WI38 (cell line): ENCODE measurements around the gene WDR86.

ENCODE experiments used
- H3K4me3 ChIP-seq: 2 replicates; pipeline ENCODE4 v1.5.1; 2011; ENCODE audit warnings: low read depth, mild to moderate bottlenecking, control low read depth, low read length
- CTCF ChIP-seq: IDR thresholded peaks from 2 replicates; pipeline ENCODE4 v1.5.1; 2012; ENCODE audit warnings: low read depth, mild to moderate bottlenecking, control low read depth, low read length

The WDR86 gene

GRCh38 chr7:151426441-151426903 lies 16.6 kb upstream of the WDR86 start:
- no peak overlapping the region for H3K4me3 ChIP-seq
- TF ChIP-seq CTCF = no peak

- H3K4me3 ChIP-seq = no peak overlapping the region
- TF ChIP-seq CTCF = no peak
Measured at GRCh38 chr7:151425670-151426440, 16.0 kb upstream of the WDR86 start.

GRCh38 chr7:151424799-151425198 lies 15.0 kb upstream of the WDR86 start:
- TF ChIP-seq CTCF = no peak
- H3K4me3 ChIP-seq = no peak overlapping the region

- TF ChIP-seq CTCF = no peak
- H3K4me3 ChIP-seq = no peak overlapping the region
Measured at GRCh38 chr7:151423936-151424335, 14.1 kb upstream of the WDR86 start.

GRCh38 chr7:151423226-151423625 lies 13.4 kb upstream of the WDR86 start:
- no peak for TF ChIP-seq CTCF
- H3K4me3 ChIP-seq = no peak overlapping the region

GRCh38 chr7:151422212-151422611 lies 12.4 kb upstream of the WDR86 start:
- no peak for TF ChIP-seq CTCF
- H3K4me3 ChIP-seq = no peak overlapping the region

GRCh38 chr7:151420144-151420543 lies 10.3 kb upstream of the WDR86 start:
- H3K4me3 ChIP-seq = no peak overlapping the region
- TF ChIP-seq CTCF = no peak
